GM19193 (cell line): ENCODE data around the gene AJUBA.

Source experiments
- POLR2A ChIP-seq: IDR thresholded peaks from 4 replicates; pipeline ENCODE4 v1.6.1; 2011; ENCODE audit not compliant: insufficient read depth, insufficient read length; ENCODE audit errors: extremely low read depth

Gene AJUBA

DNA sequence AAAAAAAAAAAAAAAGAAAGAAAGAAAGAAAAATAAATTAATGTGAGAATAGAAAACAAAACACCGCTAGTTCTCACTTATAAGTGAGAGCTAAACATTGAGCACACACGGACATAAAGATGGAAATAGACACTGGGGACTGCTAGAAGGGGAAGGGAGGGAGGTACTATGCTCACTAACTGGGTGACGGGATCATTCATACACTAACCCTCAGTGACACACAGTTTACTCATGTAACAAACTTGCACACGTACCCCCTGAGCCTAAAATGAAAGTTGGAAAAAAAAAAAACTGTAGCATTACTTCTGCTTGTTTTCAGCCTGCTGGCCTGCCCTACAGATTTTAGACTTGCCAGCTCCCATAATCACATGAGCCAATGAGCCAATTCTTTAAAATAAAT lies 42.7 kb downstream of the AJUBA start:
- TF ChIP-seq POLR2A, result no peak

DNA sequence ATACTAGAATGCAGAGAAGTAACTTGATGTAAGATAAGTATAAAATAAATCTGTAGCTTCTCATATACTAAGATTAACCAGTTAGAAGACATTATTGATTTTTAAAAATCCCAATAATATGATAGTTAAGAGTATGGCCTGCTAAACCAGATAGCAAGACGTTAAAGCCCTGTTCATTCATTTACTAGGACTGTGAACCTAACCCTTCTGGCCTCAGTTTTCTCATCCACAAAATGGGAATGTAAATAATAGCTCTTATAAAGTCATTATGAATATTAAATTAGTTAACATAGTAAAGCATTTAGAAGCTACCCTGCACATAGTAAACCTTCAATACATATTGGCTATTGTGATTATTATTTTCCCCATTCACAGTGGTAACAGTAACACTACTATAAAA lies 47.2 kb downstream of the AJUBA start:
- TF ChIP-seq POLR2A, result no peak

DNA sequence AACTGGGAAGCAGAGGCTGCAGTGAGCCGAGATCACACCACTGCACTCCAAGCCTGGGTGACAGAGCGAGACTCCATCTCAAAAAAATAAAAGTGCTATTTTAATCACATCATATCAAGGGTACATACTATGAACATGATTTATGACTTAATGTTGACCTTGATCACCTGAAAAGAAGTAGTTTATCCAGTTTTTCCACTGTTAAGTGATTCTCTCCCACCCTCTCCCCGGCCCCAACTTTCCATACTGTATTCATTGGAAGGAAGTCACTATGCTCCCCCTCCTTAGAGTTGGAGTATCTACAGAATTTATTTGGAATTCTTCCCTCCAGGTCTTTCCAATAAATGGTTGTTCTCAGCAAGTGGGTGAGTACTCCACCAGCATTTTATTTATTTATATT lies 50.2 kb downstream of the AJUBA start:
- no peak for TF ChIP-seq POLR2A

DNA sequence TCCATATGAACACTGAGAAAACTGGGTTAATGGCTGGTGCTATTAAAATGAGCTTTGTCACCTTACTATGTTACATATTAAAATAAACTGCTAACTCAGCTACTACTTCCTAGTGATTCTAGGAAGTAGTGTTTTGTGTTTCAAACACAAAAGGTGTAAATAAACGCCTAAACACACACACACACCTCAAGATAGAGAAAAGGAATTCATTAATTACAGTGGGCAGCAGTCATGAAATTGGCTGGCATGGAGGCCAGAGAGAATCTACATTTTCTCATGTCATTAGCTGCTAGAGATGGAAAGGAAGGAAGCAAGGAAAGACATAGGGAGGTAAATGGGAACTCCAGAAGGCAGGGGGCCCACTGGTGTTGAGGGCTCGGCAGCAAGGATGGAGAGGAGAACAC lies 52.4 kb downstream of the AJUBA start:
- TF ChIP-seq POLR2A, result no peak

DNA sequence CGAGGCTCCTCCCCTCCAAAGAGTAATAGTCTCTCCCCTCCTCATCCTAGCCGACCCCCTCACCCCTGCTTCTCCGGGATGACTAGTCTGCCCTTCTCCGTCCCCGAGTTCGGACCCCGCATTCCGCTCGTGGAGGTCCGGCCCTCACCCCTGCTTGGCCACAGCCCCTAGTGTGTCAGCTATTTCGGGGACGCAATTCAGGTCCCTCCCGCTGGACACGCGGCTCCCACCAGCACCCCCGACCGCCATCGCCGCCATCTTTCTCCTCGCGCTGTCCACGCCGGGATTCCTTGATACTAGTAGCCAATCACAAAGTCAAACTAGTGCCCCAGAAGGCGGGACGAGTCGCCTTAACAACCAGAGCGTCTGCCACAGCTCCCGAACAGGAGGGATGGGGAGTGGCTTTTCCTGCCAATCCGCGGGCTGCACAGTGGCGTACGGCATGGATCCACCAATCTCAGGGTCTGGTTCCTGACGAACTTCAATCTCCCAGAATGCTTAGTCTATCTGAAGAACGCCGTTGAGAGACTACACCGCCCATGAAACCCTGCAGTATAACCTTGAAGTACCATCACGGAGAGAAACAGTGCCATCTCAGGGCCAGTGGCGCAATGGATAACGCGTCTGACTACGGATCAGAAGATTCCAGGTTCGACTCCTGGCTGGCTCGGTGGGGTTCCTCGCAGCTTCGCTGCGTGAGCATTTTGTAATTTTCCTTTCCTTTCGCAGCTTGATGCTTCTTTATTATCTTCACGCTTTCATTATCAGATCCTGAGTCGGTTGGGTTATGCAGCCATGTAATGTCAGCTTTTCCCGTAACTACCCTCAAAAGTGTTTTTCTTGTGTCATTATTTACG lies 53.0 kb downstream of the AJUBA start, which contains the start of gene PRMT5:
Gene PRMT5, minus strand, starts transcription at position 273 of the 857 bp plus-strand sequence. Its CDS starts 15 bp downstream, at position 258.
- peak; percentile 91 for TF ChIP-seq POLR2A

DNA sequence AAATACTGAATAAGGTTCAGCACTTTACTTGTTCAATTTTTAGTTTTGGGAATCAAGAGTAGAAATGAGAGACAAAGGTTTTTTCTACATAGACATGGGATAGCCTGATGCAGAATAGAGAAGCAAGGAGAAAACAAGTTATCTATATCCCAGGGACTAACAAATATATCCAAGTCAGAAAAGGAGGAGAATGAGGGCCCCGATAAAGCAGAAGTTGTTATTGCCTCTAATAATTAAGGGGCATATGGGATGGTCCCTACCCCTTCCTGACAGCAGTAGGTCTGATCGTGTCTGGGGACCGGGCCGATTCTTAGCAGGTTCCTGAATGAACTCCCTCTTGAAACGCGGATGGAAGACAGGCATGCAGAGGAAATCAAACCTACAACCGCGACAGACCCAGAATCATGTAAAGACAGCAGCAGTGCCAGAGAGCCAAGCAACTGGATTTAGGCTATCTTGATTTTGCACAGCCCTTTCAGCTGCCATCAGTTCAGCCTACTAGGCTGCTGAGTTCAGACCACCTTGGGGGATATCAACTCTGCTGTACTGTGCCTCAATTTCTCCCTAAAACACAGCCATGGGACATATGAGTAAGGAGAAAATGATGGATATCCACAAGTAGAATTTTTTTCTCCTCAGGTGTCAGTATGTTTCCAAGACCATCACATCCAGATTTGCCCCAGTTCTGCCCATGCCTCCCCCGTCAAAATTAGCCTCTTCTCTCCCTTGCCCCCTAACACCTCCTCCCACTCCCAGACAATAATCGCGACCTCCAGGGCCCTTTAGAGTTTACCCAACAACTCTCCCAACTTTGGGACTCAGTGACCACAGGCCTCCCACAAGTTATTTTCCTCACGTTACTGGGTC lies 53.9 kb downstream of the AJUBA start:
- TF ChIP-seq POLR2A, result no peak

DNA sequence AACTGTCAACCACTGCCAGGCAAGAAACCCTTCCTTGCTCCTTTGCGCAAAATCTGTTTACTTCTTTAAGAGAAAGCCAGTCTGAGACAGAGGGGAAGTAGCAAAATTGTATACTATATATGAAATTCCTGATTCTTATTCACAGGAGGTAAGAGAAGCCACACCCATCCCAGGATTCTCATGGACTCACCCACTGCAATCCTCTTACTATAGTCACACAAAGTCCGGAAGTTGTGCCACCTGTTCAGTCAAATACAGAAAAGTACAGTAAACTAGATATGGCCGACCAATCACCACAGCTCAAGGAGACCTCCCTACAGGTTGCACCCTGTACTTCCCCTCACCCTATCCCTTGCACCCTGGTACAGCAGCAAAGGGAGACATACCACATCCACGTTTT lies 56.0 kb downstream of the AJUBA start:
- no peak for TF ChIP-seq POLR2A

DNA sequence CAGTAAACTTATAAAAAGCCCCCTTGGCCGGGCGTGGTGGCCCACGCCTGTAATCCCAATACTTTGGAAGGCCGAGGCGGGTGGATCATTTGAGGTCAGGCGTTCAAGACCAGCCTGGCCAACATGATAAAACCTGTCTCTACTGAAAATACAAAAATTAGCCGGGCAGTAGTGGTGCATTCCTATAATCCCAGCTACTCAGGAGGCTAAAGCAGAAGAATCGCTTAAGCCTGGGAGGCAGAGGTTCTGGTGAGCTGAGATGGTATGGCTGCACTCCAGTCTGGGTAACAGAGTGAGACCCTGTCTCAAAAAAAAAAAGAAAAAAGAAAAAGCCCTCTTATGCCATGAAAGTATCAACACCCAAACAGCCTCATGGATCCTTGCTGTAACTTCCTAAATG lies 56.8 kb downstream of the AJUBA start:
- TF ChIP-seq POLR2A, result no peak

DNA sequence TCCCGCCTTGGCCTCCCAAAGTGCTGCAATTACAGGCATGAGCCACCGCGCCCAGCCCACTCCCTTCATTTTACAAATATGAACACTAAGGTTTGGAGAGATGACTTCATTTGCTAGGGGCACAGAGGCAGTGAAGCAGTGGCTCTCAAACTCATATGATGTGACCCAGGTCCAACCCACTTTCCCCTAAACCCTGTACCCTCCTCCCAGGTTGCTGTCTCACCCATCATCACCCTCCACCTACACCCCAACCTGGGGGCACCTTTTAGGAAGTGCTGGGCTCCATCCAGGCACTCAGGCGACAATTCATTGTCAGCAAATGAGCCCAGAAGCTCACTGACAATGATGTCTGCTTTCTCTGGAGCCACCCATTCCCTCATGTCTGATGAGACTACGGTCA lies 58.6 kb downstream of the AJUBA start:
- no peak for TF ChIP-seq POLR2A

DNA sequence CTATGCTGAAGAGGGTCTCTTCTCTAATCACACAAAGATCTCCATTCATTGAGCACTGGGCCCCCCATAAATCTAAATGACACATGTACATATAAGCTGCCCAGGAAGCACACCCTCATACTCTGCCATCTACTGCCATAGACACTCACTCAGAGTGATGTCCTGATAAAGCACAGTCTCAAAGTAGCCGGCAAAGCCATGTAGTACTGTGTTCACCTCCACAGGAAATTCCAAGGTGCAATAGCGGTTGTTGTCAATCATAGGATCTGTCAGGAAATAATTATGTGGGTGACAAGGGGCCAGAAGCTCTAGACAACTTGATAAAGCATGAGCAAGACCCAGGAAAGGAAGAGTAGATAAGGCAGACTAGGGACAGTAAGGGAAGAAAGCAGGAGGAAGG lies 60.1 kb downstream of the AJUBA start:
- TF ChIP-seq POLR2A, result no peak
